GM18520 (cell line): Measurements from ENCODE around the gene SLC25A51.

Source experiments
- ATAC-seq: cut with Tn5 transposase; IDR thresholded peaks from one replicate; pipeline ENCODE4 v1.9.1; 2021; ENCODE audit not compliant: unreplicated experiment

Gene SLC25A51

GRCh38 chr9:37839496-37840461, 64.1 kb downstream of the SLC25A51 start:
- ATAC-seq: no peak
